PFSK-1 (cell line): ENCODE measurements around the gene CCN5.

Source experiments
- FOXP2 ChIP-seq: optimal IDR thresholded peaks from 2 replicates; pipeline ENCODE3; 2011; ENCODE audit warnings: borderline replicate concordance, control low read depth, inconsistent platforms; ENCODE audit not compliant: insufficient read depth; ENCODE audit errors: extremely low read length, extremely low read depth
- POLR2AphosphoS5 ChIP-seq: IDR thresholded peaks from 2 replicates; pipeline ENCODE4 v1.6.1; 2012; ENCODE audit warnings: low read depth, mild to moderate bottlenecking, control low read depth, low read length, moderate library complexity
- SIN3A ChIP-seq: IDR thresholded peaks from 2 replicates; pipeline ENCODE4 v1.6.1; 2012; ENCODE audit warnings: mild to moderate bottlenecking, low read length, moderate library complexity, borderline replicate concordance; ENCODE audit not compliant: insufficient read depth
- TAF1 ChIP-seq: IDR thresholded peaks from 2 replicates; pipeline ENCODE4 v1.6.1; 2012; ENCODE audit warnings: low read length, control low read depth, borderline replicate concordance; ENCODE audit not compliant: insufficient read depth
- TF ChIP-seq, protein P1 (sequence below), 2 experiments: IDR thresholded peaks; 2 replicates each; pipeline versions ENCODE4 v1.6.1 to v1.8.0; 2011 to 2012; ENCODE audit warnings: low read depth in 2 of 2, low read length in 2 of 2, control low read depth in 1 of 2, inconsistent platforms in 1 of 2, mild to moderate bottlenecking in 1 of 2, moderate library complexity in 1 of 2; ENCODE audit not compliant: insufficient read depth in 1 of 2

Gene CCN5

GRCh38 chr20:44688053-44688625 lies 27.0 kb upstream of the CCN5 start:
- TF ChIP-seq POLR2AphosphoS5 (no peak), TAF1 (no peak), SIN3A (no peak), FOXP2 (no peak)
- TF ChIP-seq, protein P1, sequence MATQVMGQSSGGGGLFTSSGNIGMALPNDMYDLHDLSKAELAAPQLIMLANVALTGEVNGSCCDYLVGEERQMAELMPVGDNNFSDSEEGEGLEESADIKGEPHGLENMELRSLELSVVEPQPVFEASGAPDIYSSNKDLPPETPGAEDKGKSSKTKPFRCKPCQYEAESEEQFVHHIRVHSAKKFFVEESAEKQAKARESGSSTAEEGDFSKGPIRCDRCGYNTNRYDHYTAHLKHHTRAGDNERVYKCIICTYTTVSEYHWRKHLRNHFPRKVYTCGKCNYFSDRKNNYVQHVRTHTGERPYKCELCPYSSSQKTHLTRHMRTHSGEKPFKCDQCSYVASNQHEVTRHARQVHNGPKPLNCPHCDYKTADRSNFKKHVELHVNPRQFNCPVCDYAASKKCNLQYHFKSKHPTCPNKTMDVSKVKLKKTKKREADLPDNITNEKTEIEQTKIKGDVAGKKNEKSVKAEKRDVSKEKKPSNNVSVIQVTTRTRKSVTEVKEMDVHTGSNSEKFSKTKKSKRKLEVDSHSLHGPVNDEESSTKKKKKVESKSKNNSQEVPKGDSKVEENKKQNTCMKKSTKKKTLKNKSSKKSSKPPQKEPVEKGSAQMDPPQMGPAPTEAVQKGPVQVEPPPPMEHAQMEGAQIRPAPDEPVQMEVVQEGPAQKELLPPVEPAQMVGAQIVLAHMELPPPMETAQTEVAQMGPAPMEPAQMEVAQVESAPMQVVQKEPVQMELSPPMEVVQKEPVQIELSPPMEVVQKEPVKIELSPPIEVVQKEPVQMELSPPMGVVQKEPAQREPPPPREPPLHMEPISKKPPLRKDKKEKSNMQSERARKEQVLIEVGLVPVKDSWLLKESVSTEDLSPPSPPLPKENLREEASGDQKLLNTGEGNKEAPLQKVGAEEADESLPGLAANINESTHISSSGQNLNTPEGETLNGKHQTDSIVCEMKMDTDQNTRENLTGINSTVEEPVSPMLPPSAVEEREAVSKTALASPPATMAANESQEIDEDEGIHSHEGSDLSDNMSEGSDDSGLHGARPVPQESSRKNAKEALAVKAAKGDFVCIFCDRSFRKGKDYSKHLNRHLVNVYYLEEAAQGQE (IDR thresholded peaks at IDR 0.05; ENCODE audit: insufficient read depth in 1 of 2, low read depth in 2 of 2, low read length in 2 of 2), result no peak

DNA sequence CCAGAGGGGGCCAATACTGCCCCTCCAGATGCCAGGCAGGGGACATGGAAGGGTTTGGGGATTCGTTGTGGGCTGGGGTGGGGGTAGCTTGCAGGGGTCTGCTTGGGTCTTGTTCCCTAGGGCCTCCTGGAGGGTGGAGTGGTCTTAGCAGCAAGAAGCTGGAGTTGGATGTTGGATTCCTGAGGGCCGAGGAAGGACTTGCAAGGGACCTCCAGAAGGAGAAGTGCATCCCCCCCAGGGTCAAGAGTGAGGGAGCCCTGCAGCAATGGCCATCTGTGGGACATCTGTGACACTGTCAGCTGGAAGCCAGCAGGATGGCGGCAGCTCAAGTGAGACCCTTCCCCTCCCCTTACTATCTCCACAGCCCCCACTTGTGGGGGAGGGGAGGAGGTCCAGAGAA lies 25.4 kb upstream of the CCN5 start:
- TF ChIP-seq SIN3A, result no peak
- no peak for TF ChIP-seq TAF1
- TF ChIP-seq POLR2AphosphoS5, result no peak
- TF ChIP-seq, protein P1 (IDR thresholded peaks at IDR 0.05; ENCODE audit: insufficient read depth in 1 of 2, low read depth in 2 of 2, low read length in 2 of 2), result no peak
- TF ChIP-seq FOXP2, result no peak

DNA sequence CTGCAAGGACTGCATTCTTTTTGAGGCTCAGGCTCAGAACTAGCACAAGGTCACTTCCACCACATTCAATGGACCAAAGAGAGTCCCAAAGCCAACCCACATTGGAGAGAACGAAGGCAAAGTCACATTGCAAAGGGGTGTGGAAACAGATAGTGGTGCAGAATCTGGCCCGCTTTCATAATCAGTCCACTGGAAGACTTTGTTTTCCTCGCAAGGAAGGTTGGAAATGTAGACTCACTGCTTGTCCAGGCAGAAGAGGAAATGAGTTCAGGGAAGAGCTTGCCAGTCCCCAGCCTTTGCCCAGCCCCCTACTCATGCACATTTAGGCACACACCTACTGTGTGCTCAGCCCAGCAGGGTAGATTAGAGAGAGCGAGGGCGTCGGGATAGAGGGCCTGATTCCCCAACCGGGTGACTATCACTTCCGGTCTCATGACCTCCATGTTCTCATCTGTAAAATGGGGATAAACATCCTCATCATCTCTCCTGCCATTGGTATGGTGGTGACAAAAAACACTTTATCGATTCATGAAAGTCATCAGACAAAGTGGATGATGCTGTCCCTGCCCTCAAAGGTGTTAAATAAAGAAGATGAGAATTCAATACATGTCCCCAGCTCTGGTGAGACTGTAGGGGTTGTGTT lies 24.3 kb upstream of the CCN5 start:
- TF ChIP-seq, protein P1 (IDR thresholded peaks at IDR 0.05; ENCODE audit: insufficient read depth in 1 of 2, low read depth in 2 of 2, low read length in 2 of 2), result no peak
- TF ChIP-seq FOXP2 (no peak), POLR2AphosphoS5 (no peak), TAF1 (no peak), SIN3A (no peak)

- TF ChIP-seq SIN3A (no peak), POLR2AphosphoS5 (no peak), FOXP2 (no peak)
- TF ChIP-seq, protein P1 (IDR thresholded peaks at IDR 0.05; ENCODE audit: insufficient read depth in 1 of 2, low read depth in 2 of 2, low read length in 2 of 2), result no peak
Observed at GRCh38 chr20:44691424-44692423, 23.4 kb upstream of the CCN5 start.
